Adrenal gland (tissue), 12 donors: Measurements from ENCODE around the gene CDK4. TPM values are rescaled to one million over a fixed set of nuclear protein-coding genes. Genes with fewer than 3 reads are reported as not detected.

Experiments used
- DNase-seq, 7 donors: peaks; one replicate each; pipeline ENCODE4 v3.0.0-alpha.2; 2019 to 2020
- H3K27ac ChIP-seq, 5 donors: fragments of 200-600 bp; sonication (generic) in 4 of 5; 1 replicate in 3 of 5; 2 replicates in 2 of 5; pipeline versions ENCODE4 v1.5.1 to v1.8.0; 2016 to 2020; ENCODE audit warnings: mild to moderate bottlenecking in 1 of 5
- H3K27me3 ChIP-seq: fragments of 200-600 bp; 2 replicates; pipeline ENCODE4 v1.8.0; 2021
- H3K36me3 ChIP-seq, 2 donors: fragments of 200-600 bp; replicated peaks in 1 of 2; 1 replicate in 1 of 2; 2 replicates in 1 of 2; pipeline versions ENCODE4 v1.5.1 to v1.8.0; 2018 to 2022
- H3K4me1 ChIP-seq, 2 donors: fragments of 200-600 bp; replicated peaks in 1 of 2; 1 replicate in 1 of 2; 2 replicates in 1 of 2; pipeline versions ENCODE4 v1.5.1 to v1.8.0; 2018 to 2021
- H3K4me3 ChIP-seq, 4 donors: fragments of 200-600 bp; sonication (generic) in 3 of 4; one replicate each; pipeline ENCODE4 v1.5.1; 2016 to 2018
- H3K9me3 ChIP-seq, 3 donors: fragments of 200-600 bp; sonication (generic) in 1 of 3; replicated peaks in 1 of 3; 1 replicate in 2 of 3; 2 replicates in 1 of 3; pipeline versions ENCODE4 v1.5.1 to v1.8.0; 2016 to 2021
- POLR2A ChIP-seq, 2 donors: fragments of 450-650 bp; IDR thresholded peaks; one replicate each; pipeline ENCODE4 v1.6.1; 2017; ENCODE audit warnings: antibody characterized with exemption in 2 of 2, mild to moderate bottlenecking in 2 of 2, moderate library complexity in 1 of 2
- whole genome bisulfite sequencing, 4 donors: extraction: QIAGEN DNeasy Blood & Tissue Kit in 2 of 4; methylation state at CpG; one replicate each; pipeline versions ENCODE4 v1.1.5 to v1.1.7; 2013 to 2017; 5-methylcytosine and 5-hydroxymethylcytosine counted together
- intact Hi-C, 2 donors: fragments of 100-400 bp; cut with DNase I; formaldehyde crosslinking; loops; one replicate each; pipeline versions ENCODE4 v1.14.1 to v1.15.0; 2022 to 2023
- polyA plus RNA-seq, 3 donors: library from polyadenylated mRNA; stranded (reverse); fragments of 200-250 nt in 2 of 3; fragments of 350-450 nt in 1 of 3; fragmentation: Illumina TruSeq in 1 of 3; extraction: RNeasy Lipid Tissue Mini Kit (QIAGEN cat#74804) in 1 of 3; gene quantifications; one replicate each; pipeline ENCODE4 v1.2.3, GENCODE V29; 2013 to 2014
- total RNA-seq, 9 donors: library from RNA; depleted of rRNA in 4 of 9; stranded (reverse); fragments of >200 nt in 4 of 9; fragments of 120-200 nt in 1 of 9; fragmentation: NEBNext Ultra II Directional in 1 of 9; extraction: Animal tissue kit (Norgen Biotek cat#: 25700) in 1 of 9; gene quantifications; one replicate each; pipeline versions ENCODE4 v1.1.0 to v1.2.4, GENCODE V29; 2013 to 2023
- TF ChIP-seq, protein P1 (sequence below), 6 experiments: fragments of 450-650 bp in 4 of 6; fragments of 200-600 bp in 2 of 6; sonication (generic) in 1 of 6; IDR thresholded peaks; 1 replicate in 5 of 6; 2 replicates in 1 of 6; pipeline versions ENCODE4 v1.5.1 to v1.8.0; 2016 to 2021; ENCODE audit warnings: antibody characterized with exemption in 6 of 6, mild to moderate bottlenecking in 2 of 6, moderate library complexity in 1 of 6
- donor health status: healthy with polysubstance abuse.
- donor health status: Bipolar disorder and iron deficiency.
- donor health status: DM: yes; HTN: yes; CAD: no.
- donor health status: DM: no; HTN: no; CAD: no.
- donor health status: DM: no; HTN: no; CAD: no.
- donor health status: DM: yes; HTN: yes; CAD: no.

The CDK4 gene
- total and polyA plus RNA-seq, 12 donors: 46.8 to 197 (median 139) TPM

DNA sequence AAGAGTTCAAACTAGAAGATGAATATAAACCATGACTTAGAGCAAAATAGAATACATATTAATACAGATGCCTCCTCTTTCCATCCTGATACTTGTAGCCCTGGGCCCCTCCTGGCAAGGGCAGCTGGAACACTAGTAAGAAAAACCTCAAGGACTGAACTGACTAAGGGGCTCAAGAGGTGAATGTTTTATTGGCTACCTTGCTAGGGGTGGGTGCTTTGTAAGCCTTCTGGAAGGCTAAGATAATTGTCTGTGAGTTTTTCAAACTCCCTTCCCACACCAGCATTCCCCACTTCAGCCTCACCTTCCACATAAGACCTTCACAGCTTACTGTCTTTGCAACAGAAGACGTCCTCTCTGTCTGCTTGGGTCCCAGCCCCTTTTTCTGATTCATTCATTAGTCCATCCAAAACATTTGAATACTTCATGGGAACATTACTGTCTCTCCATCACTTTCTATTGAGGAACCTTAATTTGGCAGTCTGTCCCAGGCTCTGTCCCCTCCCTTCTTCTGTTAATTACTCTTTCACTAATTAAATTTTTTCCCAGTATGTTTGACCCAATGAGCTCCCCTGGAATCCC lies 1.7 kb upstream of the CDK4 start:
- intact Hi-C loops: no loop called here
- Histone ChIP-seq H3K27ac (peak overlapping the region in 2 of 5 donors; percentile 6 to 20), H3K27me3 (no peaks in the 10 kb centered on the region)

DNA sequence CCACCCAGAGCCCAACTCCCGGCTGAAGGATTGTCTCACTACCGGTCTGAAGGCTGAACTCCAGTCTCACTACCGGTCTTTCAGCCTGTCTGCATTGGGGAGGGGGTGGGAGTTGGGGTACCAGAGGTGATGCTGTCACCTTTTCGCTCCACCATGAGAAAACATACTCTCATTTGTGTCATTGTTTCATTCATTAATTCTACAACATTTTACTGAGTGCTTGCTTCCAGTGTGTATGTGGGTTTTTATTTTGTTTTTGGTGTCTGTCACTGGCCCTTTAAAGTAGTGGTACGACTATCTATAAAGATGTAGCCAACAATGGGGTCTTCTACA lies 524 bp upstream of the CDK4 start:
- peak overlapping the region in 1 of 4 donors; percentile 18 for H3K4me3 ChIP-seq

More for the DNA sequence above, 1.7 kb upstream of the CDK4 start:
- 13 to 25% (median 18%) methylated on average over 1 of the region's 1 CpG for WGBS, 4 donors
- Histone ChIP-seq H3K9me3 (no peaks in the 10 kb centered on the region), H3K36me3 (peaks cover 0 to 36% of the 10 kb centered on the region in 2 donors), H3K4me1 (peaks cover 8 to 33% of the 10 kb centered on the region in 2 donors), H3K4me3 (no peak overlapping the region)
- TF ChIP-seq POLR2A (IDR thresholded peaks at IDR 0.05): no peak
- TF ChIP-seq, protein P1, sequence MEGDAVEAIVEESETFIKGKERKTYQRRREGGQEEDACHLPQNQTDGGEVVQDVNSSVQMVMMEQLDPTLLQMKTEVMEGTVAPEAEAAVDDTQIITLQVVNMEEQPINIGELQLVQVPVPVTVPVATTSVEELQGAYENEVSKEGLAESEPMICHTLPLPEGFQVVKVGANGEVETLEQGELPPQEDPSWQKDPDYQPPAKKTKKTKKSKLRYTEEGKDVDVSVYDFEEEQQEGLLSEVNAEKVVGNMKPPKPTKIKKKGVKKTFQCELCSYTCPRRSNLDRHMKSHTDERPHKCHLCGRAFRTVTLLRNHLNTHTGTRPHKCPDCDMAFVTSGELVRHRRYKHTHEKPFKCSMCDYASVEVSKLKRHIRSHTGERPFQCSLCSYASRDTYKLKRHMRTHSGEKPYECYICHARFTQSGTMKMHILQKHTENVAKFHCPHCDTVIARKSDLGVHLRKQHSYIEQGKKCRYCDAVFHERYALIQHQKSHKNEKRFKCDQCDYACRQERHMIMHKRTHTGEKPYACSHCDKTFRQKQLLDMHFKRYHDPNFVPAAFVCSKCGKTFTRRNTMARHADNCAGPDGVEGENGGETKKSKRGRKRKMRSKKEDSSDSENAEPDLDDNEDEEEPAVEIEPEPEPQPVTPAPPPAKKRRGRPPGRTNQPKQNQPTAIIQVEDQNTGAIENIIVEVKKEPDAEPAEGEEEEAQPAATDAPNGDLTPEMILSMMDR (IDR thresholded peaks at IDR 0.05): no peak
- no peak for DNase-seq

DNA sequence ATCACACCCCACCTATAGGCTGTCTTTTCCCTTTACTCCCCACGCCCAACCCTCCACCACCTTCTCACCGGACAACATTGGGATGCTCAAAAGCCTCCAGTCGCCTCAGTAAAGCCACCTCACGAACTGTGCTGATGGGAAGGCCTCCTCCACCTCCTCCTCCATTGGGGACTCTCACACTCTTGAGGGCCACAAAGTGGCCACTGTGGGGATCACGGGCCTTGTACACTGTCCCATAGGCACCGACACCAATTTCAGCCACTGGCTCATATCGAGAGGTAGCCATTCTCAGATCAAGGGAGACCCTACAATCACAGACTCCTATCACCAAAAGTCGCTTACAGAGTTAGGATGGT lies 700 bp downstream of the CDK4 start:
- intact Hi-C loops: no loop called here
- peaks cover 0 to 43% of the 10 kb centered on the region in 2 donors for H3K36me3 ChIP-seq
- no peaks in the 10 kb centered on the region for H3K9me3 ChIP-seq
- DNase-seq: no peak
- TF ChIP-seq, protein P1 (IDR thresholded peaks at IDR 0.05): no peak
- no peak for TF ChIP-seq POLR2A (IDR thresholded peaks at IDR 0.05)
- peak overlapping the region; percentile 30 to 81 (median 68) for H3K4me3 ChIP-seq
- H3K27me3 ChIP-seq: no peaks in the 10 kb centered on the region
- peaks cover 8 to 33% of the 10 kb centered on the region in 2 donors for H3K4me1 ChIP-seq
- H3K27ac ChIP-seq: peak overlapping the region; percentile 73 to 98 (median 94)
- 8 to 10% (median 9%) methylated on average over 8 of the region's 8 CpGs for WGBS, 4 donors

More for the DNA sequence above, 524 bp upstream of the CDK4 start:
- Histone ChIP-seq H3K9me3 (no peaks in the 10 kb centered on the region), H3K36me3 (peaks cover 0 to 36% of the 10 kb centered on the region in 2 donors), H3K4me1 (peaks cover 8 to 33% of the 10 kb centered on the region in 2 donors), H3K27me3 (no peaks in the 10 kb centered on the region), H3K27ac (peak overlapping the region in 4 of 5 donors; percentile 5 to 98 (median 74))
- WGBS, 4 donors: 0 to 4% (median 2%) methylated on average over 3 to 5 of the region's 5 CpGs
- TF ChIP-seq, protein P1 (IDR thresholded peaks at IDR 0.05): no peak
- TF ChIP-seq POLR2A (IDR thresholded peaks at IDR 0.05): no peak
- intact Hi-C loops: no loop called here
- no peak for DNase-seq

DNA sequence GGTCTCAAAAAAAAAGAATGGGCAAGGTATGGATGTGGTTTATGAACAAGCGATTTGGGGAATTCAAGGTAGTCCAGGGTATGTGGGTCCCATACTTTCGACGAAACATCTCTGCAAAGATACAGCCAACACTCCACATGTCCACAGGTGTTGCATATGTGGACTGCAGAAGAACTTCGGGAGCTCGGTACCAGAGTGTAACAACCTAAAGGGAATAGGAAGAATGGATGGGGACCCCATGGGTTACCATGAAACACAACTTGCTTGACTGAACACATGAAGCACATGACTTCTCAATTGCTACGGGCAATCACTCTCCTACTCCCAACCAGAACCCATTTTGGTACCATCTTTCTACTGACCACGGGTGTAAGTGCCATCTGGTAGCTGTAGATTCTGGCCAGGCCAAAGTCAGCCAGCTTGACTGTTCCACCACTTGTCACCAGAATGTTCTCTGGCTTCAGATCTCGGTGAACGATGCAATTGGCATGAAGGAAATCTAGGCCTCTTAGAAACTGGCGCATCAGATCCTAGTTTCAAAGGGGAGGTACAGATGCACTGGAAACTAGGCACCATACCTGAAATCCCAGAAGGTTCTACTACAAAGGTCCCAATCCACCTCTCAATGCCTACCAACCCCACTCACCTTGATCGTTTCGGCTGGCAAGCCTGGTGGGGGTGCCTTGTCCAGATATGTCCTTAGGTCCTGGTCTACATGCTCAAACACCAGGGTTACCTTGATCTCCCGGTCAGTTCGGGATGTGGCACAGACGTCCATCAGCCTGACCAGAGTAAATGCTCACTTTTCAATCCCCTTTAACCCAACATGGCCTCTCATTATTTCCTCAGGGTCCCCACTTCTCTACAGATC lies 1.3 kb downstream of the CDK4 start:
- peak overlapping the region in 4 of 5 donors; percentile 73 to 98 (median 94) for H3K27ac ChIP-seq
- intact Hi-C loops: no loop called here
- peak overlapping the region in 2 of 4 donors; percentile 65 to 70 for H3K4me3 ChIP-seq
- WGBS, 4 donors: 79 to 86% (median 84%) methylated on average over 14 to 15 of the region's 15 CpGs
- TF ChIP-seq, protein P1 (IDR thresholded peaks at IDR 0.05): no peak
- no peak for TF ChIP-seq POLR2A (IDR thresholded peaks at IDR 0.05)
- H3K27me3 ChIP-seq: no peaks in the 10 kb centered on the region
- H3K9me3 ChIP-seq: no peaks in the 10 kb centered on the region
- no peak for DNase-seq
- H3K4me1 ChIP-seq: peaks cover 9 to 33% of the 10 kb centered on the region in 2 donors
- H3K36me3 ChIP-seq: peaks cover 0 to 45% of the 10 kb centered on the region in 2 donors
